GM12874 (cell line): ENCODE results near the gene AGTRAP.

ENCODE experiments used
- TF ChIP-seq, protein P1 (sequence below): IDR thresholded peaks from 2 replicates; pipeline ENCODE4 v1.5.1; 2011; ENCODE audit warnings: low read depth, mild to moderate bottlenecking, control low read depth, low read length, moderate library complexity; ENCODE audit not compliant: insufficient read depth

The AGTRAP gene

DNA sequence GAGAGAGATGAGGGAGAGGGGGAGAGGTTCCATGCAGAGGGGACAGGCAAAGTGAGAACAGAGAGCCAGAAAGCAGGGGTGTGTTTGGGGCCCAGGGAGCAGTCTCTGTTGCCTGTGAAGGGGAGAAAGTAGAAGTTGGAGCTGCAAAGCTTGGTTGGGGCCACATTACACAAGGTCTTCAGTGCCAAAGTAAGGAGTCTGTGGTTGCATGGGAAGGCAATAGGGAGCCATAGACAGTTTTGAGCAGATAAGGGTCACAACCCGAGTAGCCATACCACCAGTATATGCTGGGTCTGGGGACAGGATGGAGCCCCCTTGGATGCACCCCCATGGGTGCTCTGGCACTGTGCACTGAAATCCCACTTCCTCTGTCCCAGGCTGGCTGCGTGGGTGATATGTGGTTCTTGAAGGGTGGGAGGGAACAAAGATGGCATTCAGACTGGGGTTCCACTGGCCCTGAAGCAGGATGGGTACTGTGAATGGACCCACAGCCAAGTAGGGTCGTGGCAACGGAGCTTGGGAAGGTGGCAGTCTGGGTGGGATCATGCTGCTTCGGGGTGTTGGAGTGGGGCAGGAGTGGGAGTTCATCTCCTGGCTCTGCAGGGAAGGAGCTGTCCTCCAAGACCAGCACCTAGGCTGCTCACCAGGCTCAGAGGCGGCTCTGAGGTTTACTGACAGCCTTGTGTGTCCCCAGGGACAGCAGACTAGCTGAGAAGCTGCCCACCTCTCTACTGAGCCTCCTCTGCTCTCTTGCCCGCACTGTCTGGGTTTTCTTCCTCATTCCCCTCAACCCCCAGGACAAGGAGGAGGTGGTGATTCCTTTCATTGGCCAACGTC lies 32.4 kb upstream of the AGTRAP start:
- TF ChIP-seq, protein P1, sequence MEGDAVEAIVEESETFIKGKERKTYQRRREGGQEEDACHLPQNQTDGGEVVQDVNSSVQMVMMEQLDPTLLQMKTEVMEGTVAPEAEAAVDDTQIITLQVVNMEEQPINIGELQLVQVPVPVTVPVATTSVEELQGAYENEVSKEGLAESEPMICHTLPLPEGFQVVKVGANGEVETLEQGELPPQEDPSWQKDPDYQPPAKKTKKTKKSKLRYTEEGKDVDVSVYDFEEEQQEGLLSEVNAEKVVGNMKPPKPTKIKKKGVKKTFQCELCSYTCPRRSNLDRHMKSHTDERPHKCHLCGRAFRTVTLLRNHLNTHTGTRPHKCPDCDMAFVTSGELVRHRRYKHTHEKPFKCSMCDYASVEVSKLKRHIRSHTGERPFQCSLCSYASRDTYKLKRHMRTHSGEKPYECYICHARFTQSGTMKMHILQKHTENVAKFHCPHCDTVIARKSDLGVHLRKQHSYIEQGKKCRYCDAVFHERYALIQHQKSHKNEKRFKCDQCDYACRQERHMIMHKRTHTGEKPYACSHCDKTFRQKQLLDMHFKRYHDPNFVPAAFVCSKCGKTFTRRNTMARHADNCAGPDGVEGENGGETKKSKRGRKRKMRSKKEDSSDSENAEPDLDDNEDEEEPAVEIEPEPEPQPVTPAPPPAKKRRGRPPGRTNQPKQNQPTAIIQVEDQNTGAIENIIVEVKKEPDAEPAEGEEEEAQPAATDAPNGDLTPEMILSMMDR: no peak

DNA sequence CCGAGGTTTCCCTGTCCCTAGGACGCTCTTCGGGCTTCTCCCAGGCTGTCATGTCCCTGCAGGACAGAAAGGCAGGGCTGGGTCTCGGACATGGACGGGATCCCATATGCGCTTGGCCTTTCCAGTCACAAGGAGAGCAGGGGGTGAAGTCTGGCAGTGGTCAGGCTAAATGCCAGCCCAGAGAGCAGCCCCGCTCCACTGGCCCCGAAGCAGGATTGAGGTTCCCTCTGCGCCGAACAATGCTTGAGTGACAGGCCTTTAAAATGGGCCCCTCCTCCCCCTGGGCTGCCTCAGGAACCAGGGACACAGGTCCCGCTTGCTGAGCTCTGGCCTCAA lies 31.8 kb upstream of the AGTRAP start:
- TF ChIP-seq, protein P1: no peak

- TF ChIP-seq, protein P1: no peak
Measured at GRCh38 chr1:11704691-11705475, 31.1 kb upstream of the AGTRAP start.

GRCh38 chr1:11705596-11705995 lies 30.3 kb upstream of the AGTRAP start:
- TF ChIP-seq, protein P1: no peak

DNA sequence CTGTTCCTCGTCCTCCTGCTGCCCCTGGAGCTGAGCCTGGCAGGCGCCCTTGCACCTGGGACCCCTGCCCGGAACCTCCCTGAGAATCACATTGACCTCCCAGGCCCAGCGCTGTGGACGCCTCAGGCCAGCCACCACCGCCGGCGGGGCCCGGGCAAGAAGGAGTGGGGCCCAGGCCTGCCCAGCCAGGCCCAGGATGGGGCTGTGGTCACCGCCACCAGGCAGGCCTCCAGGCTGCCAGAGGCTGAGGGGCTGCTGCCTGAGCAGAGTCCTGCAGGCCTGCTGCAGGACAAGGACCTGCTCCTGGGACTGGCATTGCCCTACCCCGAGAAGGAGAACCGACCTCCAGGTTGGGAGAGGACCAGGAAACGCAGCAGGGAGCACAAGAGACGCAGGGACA lies 29.6 kb upstream of the AGTRAP start:
- TF ChIP-seq, protein P1: no peak

- TF ChIP-seq, protein P1: no peak
Measured at GRCh38 chr1:11707621-11708276, 28.2 kb upstream of the AGTRAP start.
